ENCODE results near the gene EMILIN3.

GRCh38 chr20:41411391-41411847, 44.8 kb upstream of the EMILIN3 start:
- TF ChIP-seq CTCF (IDR thresholded peaks at IDR 0.05) (peak; percentile 23 to 57 (median 44)), POLR2A (IDR thresholded peaks at IDR 0.05) (no peak)
